Neural cell (in vitro differentiated cells): ENCODE results near the gene INVS. TPM values are rescaled to one million over a fixed set of nuclear protein-coding genes. Genes with fewer than 3 reads are reported as not detected.

Source experiments
- H2AFZ ChIP-seq: fragments of 200-600, 300-800 bp; sonication (generic), shearing (Covaris generic); 2 replicates; pipeline ENCODE4 v1.6.0; 2014; ENCODE audit warnings: low read depth, mild to moderate bottlenecking, antibody characterized with exemption, low read length, moderate library complexity
- H3F3A ChIP-seq: fragments of 200-600 bp; shearing (Covaris generic); 2 replicates; pipeline ENCODE4 v1.6.1; 2016; ENCODE audit warnings: mild to moderate bottlenecking, moderate library complexity, mixed read lengths, antibody characterized with exemption, low read length; ENCODE audit not compliant: insufficient read depth, poor library complexity, severe bottlenecking
- H3K27ac ChIP-seq: fragments of 200-600, 300-800 bp; sonication (generic), shearing (Covaris generic); 2 replicates; pipeline ENCODE4 v1.5.1; 2014; ENCODE audit warnings: mild to moderate bottlenecking, low read length, moderate library complexity
- H3K27me3 ChIP-seq: fragments of 300-800, 200-600 bp; sonication (generic), shearing (Covaris generic); 2 replicates; pipeline ENCODE4 v1.6.0; 2014; ENCODE audit warnings: mild to moderate bottlenecking, low read depth, low read length, moderate library complexity; ENCODE audit not compliant: insufficient read depth
- H3K36me3 ChIP-seq: fragments of 300-800, 200-600 bp; sonication (generic), shearing (Covaris generic); 2 replicates; pipeline ENCODE4 v1.5.1; 2014; ENCODE audit warnings: mild to moderate bottlenecking, antibody characterized with exemption, low read length, moderate library complexity; ENCODE audit not compliant: insufficient read depth
- H3K4me2 ChIP-seq: fragments of 300-800, 200-600 bp; sonication (generic), shearing (Covaris generic); 2 replicates; pipeline ENCODE4 v1.6.0; 2014; ENCODE audit warnings: mild to moderate bottlenecking, low read length
- H3K4me3 ChIP-seq: fragments of 300-800, 200-600 bp; sonication (generic), shearing (Covaris generic); 2 replicates; pipeline ENCODE4 v1.5.1; 2014; ENCODE audit warnings: mild to moderate bottlenecking, low read length, moderate library complexity
- H3K79me2 ChIP-seq: fragments of 200-600 bp; shearing (Covaris generic); replicated peaks from 2 replicates; pipeline ENCODE4 v1.6.0; 2014; ENCODE audit warnings: mild to moderate bottlenecking, low read length, moderate library complexity; ENCODE audit not compliant: insufficient read depth
- H3K9ac ChIP-seq: fragments of 300-800, 200-600 bp; sonication (generic), shearing (Covaris generic); 2 replicates; pipeline ENCODE4 v1.6.1; 2016; ENCODE audit warnings: mild to moderate bottlenecking, low read length, mixed read lengths
- H3K9me2 ChIP-seq: fragments of 200-600 bp; shearing (Covaris generic); 2 replicates; pipeline ENCODE4 v1.6.1; 2016; ENCODE audit warnings: mild to moderate bottlenecking, low read length, mixed read lengths; ENCODE audit not compliant: insufficient read depth
- H3K9me3 ChIP-seq: fragments of 200-600, 300-800 bp; sonication (generic), shearing (Covaris generic); 2 replicates; pipeline ENCODE4 v1.6.1; 2016; ENCODE audit warnings: mild to moderate bottlenecking, mixed run types, low read length, moderate library complexity, mixed read lengths
- H4K20me1 ChIP-seq: fragments of 200-600 bp; shearing (Covaris generic); 2 replicates; pipeline ENCODE4 v1.6.1; 2016; ENCODE audit warnings: mild to moderate bottlenecking, mixed run types; ENCODE audit not compliant: insufficient read depth
- CTCF ChIP-seq: fragments of 450-650 bp; IDR thresholded peaks from 2 replicates; pipeline ENCODE4 v1.5.1; 2014; ENCODE audit warnings: antibody characterized with exemption, mild to moderate bottlenecking, moderate library complexity; ENCODE audit not compliant: poor library complexity, severe bottlenecking
- EP300 ChIP-seq: fragments of 450-650 bp; conservative IDR thresholded peaks from 2 replicates; pipeline ENCODE4 v1.6.1; 2014; ENCODE audit warnings: antibody characterized with exemption, mild to moderate bottlenecking, moderate library complexity; ENCODE audit not compliant: poor library complexity, severe bottlenecking
- EZH2 ChIP-seq: fragments of 200-600, 300-800 bp; shearing (Covaris generic), sonication (generic); IDR thresholded peaks from 2 replicates; pipeline ENCODE4 v1.6.1; 2014; ENCODE audit warnings: antibody characterized with exemption, low read length, borderline replicate concordance, mild to moderate bottlenecking; ENCODE audit not compliant: insufficient read depth, poor library complexity, severe bottlenecking
- MXI1 ChIP-seq: fragments of 450-650 bp; conservative IDR thresholded peaks from 2 replicates; pipeline ENCODE4 v1.6.1; 2014; ENCODE audit warnings: antibody characterized with exemption, mild to moderate bottlenecking; ENCODE audit not compliant: poor library complexity, severe bottlenecking
- POLR2AphosphoS5 ChIP-seq: IDR thresholded peaks from 2 replicates; pipeline ENCODE4 v1.6.1; 2012
- RAD21 ChIP-seq: fragments of 450-650 bp; conservative IDR thresholded peaks from 2 replicates; pipeline ENCODE4 v1.6.1; 2014; ENCODE audit warnings: antibody characterized with exemption, mild to moderate bottlenecking, moderate library complexity
- SMC3 ChIP-seq: fragments of 450-650 bp; conservative IDR thresholded peaks from 2 replicates; pipeline ENCODE4 v1.6.1; 2014; ENCODE audit warnings: antibody characterized with exemption, mild to moderate bottlenecking, moderate library complexity; ENCODE audit not compliant: poor library complexity
- TAF1 ChIP-seq: IDR thresholded peaks from 2 replicates; pipeline ENCODE4 v1.6.1; 2012; ENCODE audit warnings: low read depth
- polyA plus RNA-seq: library from polyadenylated mRNA; depleted of rRNA; stranded (reverse); fragments of >200 nt; gene quantifications from 2 replicates; pipeline ENCODE4 v1.2.3, GENCODE V29; 2014
- TF ChIP-seq, protein P1 (sequence below): IDR thresholded peaks from 2 replicates; pipeline ENCODE4 v1.6.1; 2012; ENCODE audit warnings: borderline replicate concordance

INVS gene
- polyA plus RNA-seq, 1 donor from 2014 or later, result 11.3 TPM

- TF ChIP-seq MXI1, result no peak
- TF ChIP-seq SMC3, result no peak
- TF ChIP-seq CTCF, result no peak
- TF ChIP-seq, protein P1, sequence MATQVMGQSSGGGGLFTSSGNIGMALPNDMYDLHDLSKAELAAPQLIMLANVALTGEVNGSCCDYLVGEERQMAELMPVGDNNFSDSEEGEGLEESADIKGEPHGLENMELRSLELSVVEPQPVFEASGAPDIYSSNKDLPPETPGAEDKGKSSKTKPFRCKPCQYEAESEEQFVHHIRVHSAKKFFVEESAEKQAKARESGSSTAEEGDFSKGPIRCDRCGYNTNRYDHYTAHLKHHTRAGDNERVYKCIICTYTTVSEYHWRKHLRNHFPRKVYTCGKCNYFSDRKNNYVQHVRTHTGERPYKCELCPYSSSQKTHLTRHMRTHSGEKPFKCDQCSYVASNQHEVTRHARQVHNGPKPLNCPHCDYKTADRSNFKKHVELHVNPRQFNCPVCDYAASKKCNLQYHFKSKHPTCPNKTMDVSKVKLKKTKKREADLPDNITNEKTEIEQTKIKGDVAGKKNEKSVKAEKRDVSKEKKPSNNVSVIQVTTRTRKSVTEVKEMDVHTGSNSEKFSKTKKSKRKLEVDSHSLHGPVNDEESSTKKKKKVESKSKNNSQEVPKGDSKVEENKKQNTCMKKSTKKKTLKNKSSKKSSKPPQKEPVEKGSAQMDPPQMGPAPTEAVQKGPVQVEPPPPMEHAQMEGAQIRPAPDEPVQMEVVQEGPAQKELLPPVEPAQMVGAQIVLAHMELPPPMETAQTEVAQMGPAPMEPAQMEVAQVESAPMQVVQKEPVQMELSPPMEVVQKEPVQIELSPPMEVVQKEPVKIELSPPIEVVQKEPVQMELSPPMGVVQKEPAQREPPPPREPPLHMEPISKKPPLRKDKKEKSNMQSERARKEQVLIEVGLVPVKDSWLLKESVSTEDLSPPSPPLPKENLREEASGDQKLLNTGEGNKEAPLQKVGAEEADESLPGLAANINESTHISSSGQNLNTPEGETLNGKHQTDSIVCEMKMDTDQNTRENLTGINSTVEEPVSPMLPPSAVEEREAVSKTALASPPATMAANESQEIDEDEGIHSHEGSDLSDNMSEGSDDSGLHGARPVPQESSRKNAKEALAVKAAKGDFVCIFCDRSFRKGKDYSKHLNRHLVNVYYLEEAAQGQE, result no peak
- no peak for TF ChIP-seq EZH2
- TF ChIP-seq RAD21, result no peak
- TF ChIP-seq TAF1, result no peak
- TF ChIP-seq POLR2AphosphoS5, result no peak
- no peak for TF ChIP-seq EP300
- Histone ChIP-seq H3K79me2 (no peaks in the 10 kb centered on the region), H3K9me3 (no peaks in the 10 kb centered on the region)
Measured at GRCh38 chr9:100227636-100228035, 128.6 kb downstream of the INVS start.

GRCh38 chr9:100228352-100228869 is 129.4 kb downstream of the INVS start:
- H3K27me3 ChIP-seq, result no peaks in the 10 kb centered on the region
- H3K4me3 ChIP-seq, result no peak overlapping the region
- H3K9me3 ChIP-seq, result no peaks in the 10 kb centered on the region
- H3K9me2 ChIP-seq, result no peaks in the 10 kb centered on the region
- no peaks in the 10 kb centered on the region for H3F3A ChIP-seq
- H3K36me3 ChIP-seq, result no peaks in the 10 kb centered on the region
- no peak overlapping the region for H3K27ac ChIP-seq
- H2AFZ ChIP-seq, result no peak overlapping the region
- no peaks in the 10 kb centered on the region for H3K79me2 ChIP-seq
- H3K4me2 ChIP-seq, result no peak overlapping the region
- H4K20me1 ChIP-seq, result no peaks in the 10 kb centered on the region
- H3K9ac ChIP-seq, result no peak overlapping the region
- TF ChIP-seq EP300 (no peak), RAD21 (no peak), EZH2 (no peak), POLR2AphosphoS5 (no peak), MXI1 (no peak), TAF1 (no peak), CTCF (no peak), SMC3 (no peak)
- TF ChIP-seq, protein P1, result no peak

More at GRCh38 chr9:100227636-100228035, 128.6 kb downstream of the INVS start:
- Histone ChIP-seq H3F3A (no peaks in the 10 kb centered on the region), H3K27ac (no peak overlapping the region), H3K9ac (no peak overlapping the region), H3K36me3 (no peaks in the 10 kb centered on the region), H3K27me3 (no peaks in the 10 kb centered on the region), H4K20me1 (no peaks in the 10 kb centered on the region), H3K4me3 (no peak overlapping the region), H3K9me2 (no peaks in the 10 kb centered on the region), H2AFZ (no peak overlapping the region), H3K4me2 (no peak overlapping the region)
